GM18909 (cell line): ENCODE data around the gene PRAMEF12.
"Not testable (repeated sequence)": the region's sequence is repeated elsewhere in the genome, so short reads cannot be mapped to it uniquely, and the experiment has no call there.

Source experiments
- ATAC-seq: cut with Tn5 transposase; IDR thresholded peaks from one replicate; pipeline ENCODE4 v1.9.1; 2021; ENCODE audit warnings: mild to moderate bottlenecking; ENCODE audit not compliant: unreplicated experiment, poor library complexity

Gene PRAMEF12

DNA sequence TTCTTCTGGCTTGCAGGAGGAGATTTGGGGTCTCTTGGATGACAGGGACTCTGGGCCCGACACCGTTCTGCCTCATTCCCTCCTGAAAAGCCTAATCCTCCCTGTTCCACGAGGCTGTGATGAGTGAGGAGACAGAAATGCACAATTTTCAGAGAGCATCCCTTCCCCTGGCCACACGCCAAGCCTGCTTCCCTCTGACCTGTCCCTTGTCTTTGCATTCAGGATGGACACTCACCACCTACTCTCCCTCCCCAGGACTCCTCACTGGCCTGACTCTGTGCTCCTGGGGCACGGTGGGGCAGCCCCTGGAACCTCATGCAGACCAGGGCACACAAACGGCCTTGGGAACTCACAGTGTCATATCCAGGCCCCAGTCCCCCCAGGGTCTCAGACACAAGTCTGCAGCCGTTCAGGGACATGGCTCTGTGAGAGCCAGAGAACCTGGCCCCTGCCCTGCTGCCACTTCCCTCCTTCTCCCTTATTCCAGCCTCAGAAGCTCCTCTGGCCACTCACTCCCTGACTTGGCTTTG is 3.5 kb upstream of the PRAMEF12 start:
- ATAC-seq, result no peak

- no peak for ATAC-seq
Observed at GRCh38 chr1:12770620-12771019, 2.9 kb upstream of the PRAMEF12 start.

- no peak for ATAC-seq
Observed at GRCh38 chr1:12771186-12771585, 2.4 kb upstream of the PRAMEF12 start.

DNA sequence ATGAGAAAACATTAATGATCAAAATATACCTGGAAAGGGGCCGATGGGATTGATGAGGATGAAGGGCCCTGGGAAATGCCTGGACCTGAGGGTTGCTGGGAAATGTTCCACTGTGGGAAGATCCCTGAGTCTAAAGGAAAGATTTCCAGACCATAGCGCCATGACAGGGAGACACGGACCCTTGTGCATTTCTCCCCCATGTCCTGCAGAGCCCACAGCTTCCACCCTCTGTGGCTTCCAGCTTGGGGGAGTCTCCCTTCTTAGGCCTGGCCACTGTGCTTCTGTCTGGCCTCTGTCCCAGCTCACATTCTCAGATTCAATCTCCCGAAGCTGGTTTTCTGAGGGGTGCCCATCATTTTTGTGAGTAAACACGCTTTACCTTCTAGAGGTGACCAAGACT is 1.0 kb upstream of the PRAMEF12 start:
- no peak for ATAC-seq

DNA sequence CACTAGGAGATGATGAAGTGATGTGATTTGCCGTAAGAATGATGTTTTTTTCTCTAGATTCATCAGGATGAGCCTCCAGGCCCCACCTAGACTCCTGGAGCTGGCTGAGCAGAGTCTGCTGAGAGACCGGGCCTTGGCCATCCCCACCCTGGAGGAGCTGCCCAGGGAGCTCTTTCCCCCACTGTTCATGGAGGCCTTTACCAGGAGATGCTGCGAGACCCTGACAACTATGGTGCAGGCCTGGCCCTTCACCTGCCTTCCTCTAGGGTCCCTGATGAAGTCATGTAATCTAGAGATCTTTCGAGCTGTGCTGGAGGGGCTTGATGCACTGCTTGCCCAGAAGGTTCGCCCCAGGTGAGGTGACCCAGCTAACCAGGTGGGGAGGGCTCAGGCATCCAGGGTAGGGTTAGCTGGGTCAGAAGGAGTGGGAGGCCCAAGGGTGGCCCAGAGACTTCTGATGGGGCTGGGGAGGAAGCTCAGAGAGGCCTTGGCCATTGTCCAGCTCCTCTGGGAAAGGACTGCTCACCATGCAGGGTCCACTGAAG is 1.3 kb downstream of the PRAMEF12 start:
- ATAC-seq, result no peak

DNA sequence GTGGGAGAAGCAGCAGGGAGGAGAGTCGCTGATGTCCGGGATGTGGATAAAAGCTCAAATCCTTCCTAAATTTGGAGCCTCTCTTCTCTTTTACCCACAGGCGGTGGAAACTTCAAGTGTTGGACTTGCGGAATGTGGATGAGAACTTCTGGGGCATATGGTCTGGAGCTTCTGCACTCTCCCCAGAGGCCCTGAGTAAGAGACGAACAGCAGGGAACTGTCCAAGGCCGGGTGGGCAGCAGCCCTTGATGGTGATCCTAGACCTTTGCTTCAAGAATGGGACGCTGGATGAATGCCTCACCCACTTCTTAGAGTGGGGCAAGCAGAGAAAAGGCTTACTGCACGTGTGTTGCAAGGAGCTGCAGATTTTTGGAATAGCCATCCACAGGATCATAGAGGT is 1.9 kb downstream of the PRAMEF12 start:
- ATAC-seq, result no peak

DNA sequence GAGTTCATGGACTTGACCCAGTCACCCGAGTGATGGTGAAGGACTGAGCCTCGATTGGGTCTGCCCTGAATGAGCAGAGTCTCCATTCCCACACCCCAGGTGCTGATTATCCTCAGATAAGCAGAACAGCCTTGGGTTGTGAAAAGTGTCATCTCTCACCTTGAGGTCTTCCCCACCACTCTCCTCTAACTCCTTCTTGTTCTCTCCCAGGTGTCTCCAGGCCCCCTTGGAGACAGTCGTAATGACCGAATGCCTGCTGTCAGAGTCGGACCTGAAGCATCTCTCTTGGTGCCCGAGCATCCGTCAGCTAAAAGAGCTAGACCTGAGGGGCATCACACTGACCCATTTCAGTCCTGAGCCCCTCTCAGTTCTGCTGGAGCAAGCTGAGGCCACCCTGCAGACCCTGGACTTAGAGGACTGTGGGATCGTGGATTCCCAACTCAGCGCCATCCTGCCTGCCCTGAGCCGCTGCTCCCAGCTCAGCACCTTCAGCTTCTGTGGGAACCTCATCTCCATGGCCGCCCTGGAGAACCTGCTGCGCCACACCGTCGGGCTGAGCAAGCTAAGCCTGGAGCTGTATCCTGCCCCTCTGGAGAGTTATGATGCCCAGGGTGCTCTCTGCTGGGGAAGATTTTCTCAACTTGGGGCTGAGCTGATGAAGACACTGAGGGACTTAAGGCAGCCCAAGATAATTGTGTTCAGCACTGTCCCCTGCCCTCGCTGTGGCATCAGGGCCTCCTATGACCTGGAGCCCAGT is 3.4 kb downstream of the PRAMEF12 start:
- ATAC-seq, result no peak

GRCh38 chr1:12778061-12778460 is 4.5 kb downstream of the PRAMEF12 start:
- no peak for ATAC-seq

DNA sequence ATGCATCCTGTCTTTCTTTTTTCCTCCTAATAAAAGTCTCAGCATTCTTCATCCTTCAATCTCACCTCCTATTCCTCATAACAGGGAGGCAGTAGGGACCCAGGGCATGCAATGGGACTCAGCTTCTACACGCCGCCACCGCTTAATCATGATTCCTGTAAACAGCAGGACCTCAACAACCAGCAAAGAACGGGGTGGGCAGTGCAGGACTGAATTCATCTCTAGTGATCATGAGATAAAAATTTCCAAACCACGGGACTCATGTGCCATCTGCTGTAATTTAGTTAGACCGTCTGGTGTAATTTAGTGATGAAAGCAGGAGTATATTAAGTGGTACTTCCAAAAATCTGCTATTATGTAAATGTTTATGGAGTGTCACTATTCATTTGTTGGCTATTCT is 5.4 kb downstream of the PRAMEF12 start:
- no peak for ATAC-seq

DNA sequence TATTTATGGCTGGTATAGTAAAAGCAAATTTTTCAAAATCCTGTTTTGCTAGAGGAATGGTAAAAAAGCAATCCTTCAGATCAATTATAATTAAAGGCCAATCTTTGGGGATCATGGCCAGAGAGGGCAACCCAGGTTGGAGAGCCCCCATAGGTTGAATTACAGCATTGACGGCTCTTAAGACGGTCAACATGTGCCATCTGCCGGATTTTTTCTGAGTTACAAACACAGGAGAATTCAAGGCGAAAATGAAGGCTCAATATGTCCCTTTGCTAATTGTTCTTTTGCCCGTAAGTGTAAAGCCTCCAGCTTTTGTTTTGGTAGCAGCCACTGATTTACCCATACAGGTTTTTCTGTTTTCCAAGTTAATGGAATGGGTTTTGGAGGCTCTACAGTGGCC is 8.0 kb downstream of the PRAMEF12 start:
- ATAC-seq, result not testable (repeated sequence)

DNA sequence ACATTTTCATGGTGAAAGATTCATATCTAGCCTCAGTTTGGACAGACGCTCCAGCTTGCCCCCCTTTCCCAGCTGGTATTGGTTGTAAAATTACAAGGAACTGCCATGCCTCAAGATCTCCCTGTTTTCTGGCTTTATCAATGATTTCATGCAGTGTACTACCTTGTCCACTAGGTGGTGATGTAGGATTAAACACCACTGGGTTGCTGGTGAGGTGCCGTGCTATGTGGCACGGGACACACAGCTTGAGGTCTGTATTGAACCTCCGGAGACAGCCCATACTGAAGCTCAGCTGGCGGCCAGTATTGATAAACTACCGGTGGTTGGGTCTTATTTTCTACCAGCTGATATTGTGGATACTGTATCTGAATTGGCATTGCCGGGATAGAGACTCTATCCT is 10.2 kb downstream of the PRAMEF12 start:
- ATAC-seq, result not testable (repeated sequence)

GRCh38 chr1:12784729-12785128 is 11.2 kb downstream of the PRAMEF12 start:
- not testable (repeated sequence) for ATAC-seq

- not testable (repeated sequence) for ATAC-seq
Observed at GRCh38 chr1:12791097-12791496, 17.6 kb downstream of the PRAMEF12 start, which contains the start of gene PRAMEF1. Gene PRAMEF1, plus strand, starts transcription at chr1:12791397. Its CDS starts 1,831 bp downstream, at chr1:12793228.

DNA sequence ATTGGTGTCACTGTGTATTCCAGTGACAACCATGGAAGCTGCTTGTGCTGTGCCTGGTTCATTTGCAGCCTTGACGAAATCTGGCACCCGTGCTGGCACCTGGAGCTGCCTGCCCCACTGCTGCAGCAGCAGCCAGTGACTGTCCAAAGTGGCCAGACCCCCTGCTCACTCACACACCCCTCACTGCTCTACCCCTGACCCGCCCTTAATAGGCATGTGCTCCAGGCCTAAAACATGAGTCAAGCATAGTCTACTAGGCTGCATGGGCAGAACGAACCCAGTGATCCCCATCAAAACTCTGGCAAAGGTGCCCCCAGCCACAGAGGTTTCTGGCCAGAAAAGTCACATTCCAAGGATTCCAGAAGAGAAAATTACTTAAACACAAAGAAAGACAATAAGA is 25.4 kb downstream of the PRAMEF12 start:
- no peak for ATAC-seq

GRCh38 chr1:12799730-12800129 is 26.2 kb downstream of the PRAMEF12 start:
- no peak for ATAC-seq

DNA sequence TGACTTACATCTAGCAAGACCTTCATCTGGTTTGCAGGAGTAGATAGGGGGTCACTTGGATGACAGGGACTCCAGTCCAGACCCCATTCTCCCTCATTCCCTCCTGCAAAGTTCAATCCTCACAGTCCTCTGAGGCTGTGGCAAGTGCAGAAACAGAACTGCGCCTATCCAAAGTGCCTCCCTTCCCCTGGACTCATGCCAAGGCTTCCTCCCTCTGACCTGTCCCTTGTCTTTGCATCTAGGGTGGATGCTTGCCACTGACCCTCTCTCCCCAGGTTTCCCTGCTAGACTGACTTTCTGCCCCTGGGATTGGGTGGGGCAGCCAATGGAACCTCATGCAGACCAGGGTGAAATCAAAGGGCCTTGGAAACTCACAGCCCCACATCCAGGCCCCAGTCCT is 36.4 kb downstream of the PRAMEF12 start:
- ATAC-seq, result no peak

DNA sequence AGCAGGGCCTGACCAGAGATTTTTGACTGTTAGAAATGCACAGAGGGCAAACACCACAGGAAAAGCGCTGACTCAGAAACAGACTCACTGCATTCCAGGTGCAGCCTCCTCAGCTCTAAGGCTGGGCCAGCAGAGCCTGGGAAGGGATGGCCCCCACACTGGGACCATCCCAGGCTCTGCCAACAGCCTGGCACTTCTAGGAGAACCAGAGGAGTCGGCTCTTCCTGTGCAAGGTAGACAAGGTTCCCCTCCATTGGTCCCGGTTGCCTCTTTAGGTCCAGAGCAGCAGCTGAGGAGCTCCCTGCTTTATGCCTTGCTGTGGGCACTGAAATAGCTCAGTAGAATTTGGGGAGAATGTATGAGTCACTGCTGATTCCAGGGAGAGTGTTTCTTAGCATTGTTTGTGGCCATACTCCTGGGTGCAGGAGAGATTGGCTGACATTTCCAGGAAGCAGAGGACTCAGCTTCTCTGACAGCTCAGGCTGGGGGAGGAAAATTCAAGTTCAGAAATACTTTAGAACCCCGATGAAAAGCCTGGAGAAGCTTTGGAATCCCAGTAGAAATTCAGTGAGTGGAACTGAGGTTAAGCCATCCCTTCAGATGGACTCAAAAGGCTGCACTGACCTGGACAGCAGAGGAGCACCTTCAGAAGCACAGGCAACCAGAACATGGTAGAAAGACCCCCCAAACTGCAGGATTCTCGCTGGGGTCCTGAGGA is 37.3 kb downstream of the PRAMEF12 start:
- ATAC-seq, result no peak

GRCh38 chr1:12811409-12811784 is 37.9 kb downstream of the PRAMEF12 start:
- no peak for ATAC-seq

- not testable (repeated sequence) for ATAC-seq
Observed at GRCh38 chr1:12819061-12819460, 45.5 kb downstream of the PRAMEF12 start.
